Inferior parietal cortex (tissue), 1 donor: ENCODE measurements around the gene PTGES3L.

Experiments
- DNase-seq: peaks from one replicate; pipeline ENCODE4 v3.0.0-alpha.2; 2016; ENCODE audit errors: extremely low spot score

PTGES3L gene

DNA sequence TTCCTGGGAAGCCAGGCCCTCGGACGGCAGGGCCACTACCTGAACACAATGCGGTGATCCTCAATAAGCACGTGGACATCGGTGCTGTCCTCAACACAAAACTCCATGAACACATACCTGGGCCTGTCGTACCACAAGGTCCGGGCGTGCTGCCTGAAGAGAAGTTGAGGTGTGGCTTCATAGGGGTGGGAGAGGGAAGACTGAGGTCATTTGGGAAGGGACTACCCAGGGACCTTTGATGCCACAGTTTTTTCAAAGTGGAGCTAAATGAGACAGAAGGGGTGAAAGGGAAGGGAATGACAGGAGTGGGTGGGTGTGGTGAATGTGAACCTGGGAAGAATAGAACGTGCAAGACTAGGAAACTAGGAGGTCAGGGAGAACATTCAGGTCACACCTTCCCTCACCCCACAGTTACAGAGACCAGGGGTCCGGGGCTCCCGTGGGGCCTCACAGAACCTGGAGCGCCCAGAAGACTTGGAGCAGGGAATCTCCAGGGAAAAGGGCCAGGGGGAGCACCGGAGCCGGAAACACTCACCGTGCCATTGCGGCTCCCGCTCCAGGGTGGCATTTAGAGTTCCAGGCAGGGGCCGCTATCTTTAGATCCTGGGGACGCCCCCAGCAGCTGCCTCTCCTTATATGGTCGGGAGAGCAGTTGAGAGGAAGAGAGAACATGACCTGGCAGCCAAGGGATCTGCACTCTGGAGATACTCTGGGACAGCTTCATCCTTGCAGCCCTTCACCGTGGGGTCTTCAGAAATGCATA is at the start of gene PTGES3L:
TSS of gene PTGES3L (minus strand) at position 570 of the 763 bp plus-strand sequence. CDS start at position 543, 27 bp downstream.
- DNase-seq: no peak

GRCh38 chr17:43028221-43028861 is 48.5 kb upstream of the PTGES3L start:
- DNase-seq: no peak

DNA sequence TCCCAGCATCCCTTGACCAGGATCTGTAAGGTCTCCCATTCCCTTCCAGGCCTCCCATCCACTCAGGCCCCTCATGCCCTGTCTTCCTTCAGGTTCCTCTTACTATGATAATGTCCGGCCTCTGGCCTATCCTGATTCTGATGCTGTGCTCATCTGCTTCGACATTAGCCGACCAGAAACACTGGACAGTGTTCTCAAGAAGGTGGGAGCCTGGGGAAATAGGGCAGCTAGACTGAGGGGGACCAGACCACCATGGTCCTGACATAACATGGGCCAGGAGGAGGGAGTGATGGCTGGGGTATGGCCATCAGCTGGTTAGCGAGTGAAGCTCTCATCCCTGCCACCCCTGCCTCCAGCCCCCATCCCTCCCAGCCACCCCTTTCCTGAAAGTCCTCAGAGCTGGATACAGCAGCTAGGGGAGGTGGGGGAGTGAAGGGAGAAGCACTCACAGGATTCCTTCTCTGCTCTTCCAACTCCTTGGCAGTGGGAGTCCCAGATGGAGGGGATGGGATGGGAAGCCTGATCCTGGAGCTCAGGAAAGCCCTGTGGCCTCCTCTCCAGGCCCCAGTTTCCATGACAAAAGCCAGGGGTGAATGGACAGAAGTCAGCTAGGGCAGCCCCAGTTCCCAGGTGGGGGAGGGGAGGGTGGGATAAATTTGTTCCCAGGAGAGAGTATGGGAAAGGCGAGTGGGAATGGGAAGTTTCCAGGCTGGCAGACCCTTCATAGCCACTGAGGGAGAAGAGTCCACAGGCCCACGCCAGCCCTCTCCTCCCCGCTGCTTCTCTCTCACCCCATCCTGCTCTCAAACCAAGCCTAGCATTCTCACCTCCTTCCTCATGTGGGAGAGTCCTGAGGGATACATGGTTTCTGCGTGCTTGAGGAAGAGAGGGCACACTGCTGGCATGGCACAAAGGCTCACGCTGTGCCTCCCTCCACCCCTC is 47.5 kb upstream of the PTGES3L start:
- DNase-seq: no peak

- DNase-seq: no peak
Measured at GRCh38 chr17:43026595-43026994, 46.7 kb upstream of the PTGES3L start.

- DNase-seq: no peak
Measured at GRCh38 chr17:43025766-43026537, 46.1 kb upstream of the PTGES3L start.

DNA sequence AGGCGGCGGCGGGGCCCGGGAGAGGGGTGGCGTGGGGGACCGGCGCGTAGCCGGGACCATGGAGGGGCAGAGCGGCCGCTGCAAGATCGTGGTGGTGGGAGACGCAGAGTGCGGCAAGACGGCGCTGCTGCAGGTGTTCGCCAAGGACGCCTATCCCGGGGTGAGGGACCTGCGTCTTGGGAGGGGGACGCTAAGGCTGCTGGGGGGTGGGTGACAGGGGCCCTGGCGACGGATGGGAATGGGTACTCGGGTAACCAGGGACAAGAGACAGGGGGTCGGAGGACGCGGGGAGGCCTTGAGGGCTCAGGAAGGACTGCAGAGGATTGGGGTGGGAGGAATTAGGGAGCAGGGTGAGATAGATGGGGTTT is 45.4 kb upstream of the PTGES3L start:
- DNase-seq: no peak

DNA sequence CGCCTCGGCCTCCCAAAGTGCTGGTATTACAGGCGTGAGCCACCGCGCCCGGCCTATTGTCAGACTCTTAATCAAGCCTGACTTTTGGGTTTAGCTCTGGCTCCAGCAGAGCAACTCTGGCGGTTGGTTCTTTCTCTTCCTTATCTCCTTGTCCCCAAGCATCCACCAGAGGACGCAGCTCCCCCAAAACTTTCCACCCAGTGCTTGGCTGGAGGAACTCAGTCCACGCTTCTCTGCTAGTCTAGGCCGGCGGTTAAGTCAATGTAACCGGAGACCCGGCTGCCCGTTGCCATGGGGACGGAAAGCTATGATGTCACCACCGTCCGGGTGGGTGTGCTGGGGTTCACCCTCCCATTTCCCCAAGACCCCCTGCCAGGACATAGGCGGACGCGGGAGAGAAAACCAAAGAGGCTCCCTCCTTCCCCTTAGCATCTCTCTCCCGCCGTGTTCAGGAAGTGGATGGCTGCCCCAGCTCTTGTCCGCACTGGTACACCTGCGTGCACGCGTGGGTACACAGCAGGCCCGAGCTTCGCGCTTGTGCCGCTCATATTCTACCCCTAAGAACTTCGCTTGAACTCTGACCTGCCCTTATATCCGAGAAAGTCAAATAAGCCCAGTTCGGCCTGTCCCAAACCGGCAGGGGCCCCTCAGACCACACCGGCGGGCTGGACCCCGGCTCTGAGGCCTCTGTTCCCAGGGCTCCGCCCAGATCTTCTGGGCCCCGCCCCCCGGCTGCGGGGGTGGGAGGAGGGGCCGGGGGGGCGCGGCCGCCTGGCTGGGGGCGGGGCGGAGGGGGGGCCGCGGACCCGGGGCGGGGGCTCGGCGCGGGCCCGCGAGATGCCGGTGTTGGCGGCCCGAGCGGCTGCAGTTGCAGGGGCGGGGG is 44.8 kb upstream of the PTGES3L start, which contains the start of gene RND2:
TSS of gene RND2 (plus strand) at position 825 of the 883 bp plus-strand sequence. CDS start 117 bp downstream, outside the sequence.
- peak; percentile 94 for DNase-seq

DNA sequence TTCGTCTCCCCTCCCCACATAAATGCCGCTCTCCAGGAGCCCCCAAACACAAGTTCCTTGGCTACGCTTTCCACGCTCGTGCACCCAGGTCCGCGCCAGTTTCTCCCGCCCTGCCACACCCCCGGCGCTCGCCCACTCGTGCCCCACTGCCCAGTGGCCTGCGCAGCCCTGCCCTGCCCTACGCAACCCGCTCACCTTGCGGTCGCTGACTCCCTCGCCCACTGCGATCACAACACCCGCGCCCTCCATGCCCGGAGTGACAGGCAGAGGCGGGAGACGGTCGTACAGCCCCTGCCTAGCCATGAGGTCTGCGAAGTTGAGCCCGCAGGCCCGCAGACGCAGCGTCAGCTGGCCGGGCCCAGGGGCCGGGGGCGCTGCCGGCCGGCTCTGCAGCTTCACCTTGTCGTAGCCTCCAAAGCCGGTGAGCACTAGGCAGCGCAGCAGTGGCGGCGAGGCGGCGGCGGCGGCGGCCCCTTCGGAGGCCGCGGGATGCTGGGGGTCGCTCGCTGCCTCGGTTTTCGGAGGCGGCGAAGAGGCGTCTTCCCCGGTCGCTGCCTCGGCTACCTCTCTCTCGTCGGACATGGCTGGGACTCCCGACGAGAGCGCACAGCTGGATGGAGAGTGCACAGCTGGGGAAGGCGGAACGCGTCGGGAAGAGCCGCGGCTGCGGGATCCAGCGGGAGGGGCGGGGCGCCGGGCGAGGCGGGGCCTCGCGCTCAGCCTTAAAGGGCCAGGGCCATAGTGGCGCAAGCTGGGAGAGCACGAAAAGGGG is 42.0 kb upstream of the PTGES3L start, which contains the start of gene VAT1:
TSS of gene VAT1 (minus strand) at position 645 of the 772 bp plus-strand sequence. CDS start at position 582, 63 bp downstream.
- peak; percentile 65 for DNase-seq

DNA sequence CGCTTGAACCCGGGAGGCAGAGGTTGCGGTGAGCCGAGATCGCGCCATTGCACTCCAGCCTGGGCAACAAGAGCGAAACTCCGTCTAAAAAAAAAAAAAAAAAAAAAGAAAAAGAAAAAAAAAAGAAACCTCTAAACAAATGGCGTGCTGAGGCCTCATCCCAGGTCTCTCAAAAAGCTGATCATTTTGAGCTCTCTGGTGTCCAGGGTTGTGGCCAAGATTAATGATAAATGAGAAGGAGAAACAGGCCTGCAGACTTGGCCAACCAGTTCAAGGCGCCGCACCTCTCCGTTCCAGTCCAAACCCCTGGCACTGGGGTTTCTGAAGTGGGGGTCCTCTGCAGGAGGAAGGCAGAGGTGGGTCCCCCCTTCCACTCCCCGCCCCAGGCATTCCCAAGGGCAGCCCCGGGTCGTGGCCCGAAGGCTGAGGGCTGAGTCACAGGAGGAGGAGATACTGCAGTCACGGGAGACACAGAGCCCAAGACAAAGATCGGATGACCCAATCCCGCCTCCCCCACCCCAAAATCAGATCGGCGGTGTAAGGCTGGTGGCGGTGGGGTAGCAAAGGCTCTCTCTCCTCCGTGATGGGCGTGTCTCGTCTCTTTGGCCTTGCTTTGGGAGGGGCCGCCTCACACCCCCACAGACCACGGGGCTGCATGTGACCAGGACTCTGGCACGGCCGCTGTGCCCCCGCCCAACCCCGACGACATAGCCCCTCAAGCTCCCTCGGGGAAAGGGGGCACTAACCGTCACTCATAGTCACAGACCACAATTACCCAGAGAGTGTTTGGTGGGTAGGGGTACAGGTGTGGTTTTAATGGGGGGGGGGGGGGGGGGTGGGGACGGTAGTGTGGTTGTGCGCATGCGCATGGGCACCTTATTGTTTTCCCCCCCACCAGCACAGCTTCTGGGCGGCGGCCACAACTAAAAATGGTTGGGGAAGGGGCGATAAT is 41.2 kb upstream of the PTGES3L start:
- DNase-seq: peak; percentile 25

GRCh38 chr17:43020030-43020621 is 40.2 kb upstream of the PTGES3L start:
- no peak for DNase-seq

- DNase-seq: no peak
Measured at GRCh38 chr17:43019418-43019817, 39.5 kb upstream of the PTGES3L start.

- DNase-seq: no peak
Measured at GRCh38 chr17:43018932-43019331, 39.1 kb upstream of the PTGES3L start.

GRCh38 chr17:43018008-43018853 is 38.4 kb upstream of the PTGES3L start:
- no peak for DNase-seq

DNA sequence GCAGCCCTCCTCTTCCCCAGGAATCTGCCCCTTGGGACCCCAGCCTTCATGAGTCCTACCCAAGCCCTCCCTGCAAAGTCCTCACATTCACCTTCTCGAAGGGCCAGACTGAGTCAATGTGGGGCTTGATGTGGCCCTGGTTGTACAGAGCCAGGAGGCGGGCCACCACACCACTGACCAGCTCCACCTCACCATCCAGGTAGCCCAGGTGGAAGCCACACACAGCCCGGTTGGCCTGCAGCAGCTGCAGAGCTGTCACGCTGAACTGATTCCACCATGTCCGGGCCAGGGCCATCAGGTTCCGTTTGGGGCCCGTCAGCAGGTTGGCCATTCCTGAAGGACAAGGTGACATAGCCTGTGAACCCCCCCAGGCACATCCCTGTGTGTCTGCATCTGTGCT is 36.3 kb upstream of the PTGES3L start:
- no peak for DNase-seq

DNA sequence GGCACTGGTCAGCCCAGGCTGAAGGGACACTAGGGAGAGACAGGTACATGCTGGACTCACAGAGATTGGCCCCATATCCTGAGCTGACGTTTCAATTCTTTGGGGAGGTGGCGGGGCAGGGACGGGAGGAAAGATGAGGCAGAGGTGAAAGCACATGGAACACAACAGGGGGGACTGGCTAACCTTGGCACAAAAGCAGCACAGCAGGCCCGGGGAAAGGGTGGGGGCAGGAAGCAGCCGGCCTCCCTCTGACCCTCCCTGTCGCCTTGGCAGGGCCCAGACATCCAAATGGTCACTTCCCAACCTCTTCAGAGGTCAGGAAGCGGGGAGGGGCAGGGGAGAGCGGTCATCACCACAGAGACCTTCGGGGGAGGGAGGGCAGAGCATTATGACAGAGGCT is 35.7 kb upstream of the PTGES3L start:
- no peak for DNase-seq

- no peak for DNase-seq
Measured at GRCh38 chr17:43014649-43015542, 35.0 kb upstream of the PTGES3L start.
